GM12878 (cell line): ENCODE results near the gene IL22RA2. TPM values are rescaled to one million over a fixed set of nuclear protein-coding genes. Genes with fewer than 3 reads are reported as not detected.
A peak's percentile ranks its signal among the peaks of the same experiment; 100 is the strongest.

Source experiments
- ATAC-seq: fragments of 200-7000 bp; cut with Tn5 transposase; 3 replicates; pipeline ENCODE4 v1.9.1; 2020; ENCODE audit warnings: mild to moderate bottlenecking, moderate library complexity
- BruUV-seq: library from RNA; stranded (reverse); fragments of 400-500 nt; replicated peaks from 2 replicates; lab custom pipeline; 2021; lab: Mats Ljungman, UMichigan
- CTCF ChIA-PET: fragments of 300-600 bp; sonication (Branson Sonifier 250); formaldehyde crosslinking; extraction: SDS; loops from one replicate; lab custom pipeline; 2021; ENCODE audit warnings: inconsistent platforms; lab: Yijun Ruan, JAX
- POLR2A ChIA-PET: fragments of 350-600 bp; formaldehyde crosslinking; extraction: SDS; loops from one replicate; lab custom pipeline; 2021; ENCODE audit warnings: inconsistent platforms; lab: Charles Lee
- RAD21 ChIA-PET: fragments of 300-600 bp; sonication (Branson Sonifier 250); formaldehyde crosslinking; loops from one replicate; lab custom pipeline; 2023; ENCODE audit warnings: antibody characterized with exemption; ENCODE audit not compliant: unreplicated experiment; lab: Charles Lee
- SMC1A ChIA-PET: fragments of 300-600 bp; sonication (Branson Sonifier 250); formaldehyde crosslinking; loops from one replicate; lab custom pipeline; 2023; ENCODE audit not compliant: unreplicated experiment, uncharacterized antibody; lab: Charles Lee
- DNase-seq: peaks from one replicate; pipeline ENCODE4 v3.0.0-alpha.2; 2011; ENCODE audit warnings: low read depth, low spot score
- FAIRE-seq: peaks from 3 replicates; lab custom pipeline; 2011; peaks lifted over from hg19 to GRCh38; lab: Jason Lieb, UNC
- H2AFZ ChIP-seq: 2 replicates; pipeline ENCODE4 v1.6.0; 2011; ENCODE audit warnings: low read depth, low read length, control low read depth; ENCODE audit not compliant: control insufficient read depth
- H3K27ac ChIP-seq: 2 replicates; pipeline ENCODE4 v1.5.1; 2011; ENCODE audit warnings: control low read depth; ENCODE audit not compliant: control insufficient read depth, insufficient read depth
- H3K27me3 ChIP-seq, 2 experiments: replicated peaks in 1 of 2; 2 replicates each; pipeline versions ENCODE4 v1.6.0 to v1.6.1; 2011; ENCODE audit warnings: low read length in 1 of 2; ENCODE audit not compliant: control insufficient read depth in 2 of 2, insufficient read depth in 2 of 2
- H3K36me3 ChIP-seq, 2 experiments: 2 replicates each; pipeline ENCODE4 v1.5.1; 2011; ENCODE audit warnings: low read length in 1 of 2; ENCODE audit not compliant: control insufficient read depth in 2 of 2, insufficient read depth in 2 of 2
- H3K4me1 ChIP-seq: 2 replicates; pipeline ENCODE4 v1.6.1; 2011; ENCODE audit warnings: mild to moderate bottlenecking, low read length, moderate library complexity, mixed read lengths; ENCODE audit not compliant: control insufficient read depth, insufficient read depth
- H3K4me2 ChIP-seq: 2 replicates; pipeline ENCODE4 v1.6.0; 2011; ENCODE audit warnings: control low read depth; ENCODE audit not compliant: control insufficient read depth, insufficient read depth
- H3K4me3 ChIP-seq: fragments of 200-600 bp; sonication (generic); 2 replicates; pipeline ENCODE4 v1.5.1; 2016
- H3K79me2 ChIP-seq: 2 replicates; pipeline ENCODE4 v1.6.0; 2011; ENCODE audit warnings: low read length; ENCODE audit not compliant: control insufficient read depth, insufficient read depth
- H3K9ac ChIP-seq: 2 replicates; pipeline ENCODE4 v1.8.0; 2011; ENCODE audit warnings: low read length, control low read depth, mixed read lengths; ENCODE audit not compliant: control insufficient read depth, insufficient read depth
- H3K9me3 ChIP-seq: replicated peaks from 3 replicates; pipeline ENCODE4 v1.5.1; 2011; ENCODE audit warnings: mild to moderate bottlenecking, low read length; ENCODE audit not compliant: control insufficient read depth, insufficient read depth
- H4K20me1 ChIP-seq: 2 replicates; pipeline ENCODE4 v1.6.0; 2011; ENCODE audit not compliant: control insufficient read depth, insufficient read depth
- ASH2L ChIP-seq: fragments of 300-600, 200-600 bp; sonication (generic); IDR thresholded peaks from 2 replicates; pipeline ENCODE4 v1.6.1; 2017; ENCODE audit warnings: low read depth, mild to moderate bottlenecking, borderline replicate concordance
- CBFB ChIP-seq: IDR thresholded peaks from 2 replicates; pipeline ENCODE4 v1.6.1; 2016; ENCODE audit warnings: antibody characterized with exemption, low read depth
- DPF2 ChIP-seq: fragments of 450-650 bp; IDR thresholded peaks from 2 replicates; pipeline ENCODE4 v1.6.1; 2017; ENCODE audit warnings: mild to moderate bottlenecking
- IKZF1 ChIP-seq: fragments of 450-650 bp; conservative IDR thresholded peaks from 2 replicates; pipeline ENCODE4 v1.6.1; 2017; ENCODE audit warnings: antibody characterized with exemption, mild to moderate bottlenecking
- NFYA ChIP-seq: IDR thresholded peaks from 2 replicates; pipeline ENCODE4 v1.6.1; 2011; ENCODE audit warnings: low read depth, mild to moderate bottlenecking, low read length, improper control_type of control experiment, borderline replicate concordance
- RAD51 ChIP-seq: fragments of 450-650 bp; IDR thresholded peaks from 2 replicates; pipeline ENCODE4 v1.6.1; 2016; ENCODE audit warnings: moderate library complexity, mild to moderate bottlenecking, inconsistent platforms
- RFX5 ChIP-seq: IDR thresholded peaks from 2 replicates; pipeline ENCODE4 v1.6.1; 2011; ENCODE audit warnings: low read depth, low read length, improper control_type of control experiment
- SIN3A ChIP-seq: IDR thresholded peaks from 2 replicates; pipeline ENCODE4 v1.6.1; 2012; ENCODE audit warnings: low read depth, low read length, improper control_type of control experiment
- SMAD1 ChIP-seq: fragments of 450-650 bp; IDR thresholded peaks from 2 replicates; pipeline ENCODE4 v1.6.1; 2018; ENCODE audit warnings: mild to moderate bottlenecking, low read depth; ENCODE audit not compliant: partially characterized antibody
- SRF ChIP-seq, 2 experiments: IDR thresholded peaks; 2 replicates each; pipeline ENCODE4 v1.6.1; 2011; ENCODE audit warnings: low read depth in 2 of 2, low read length in 2 of 2, mild to moderate bottlenecking in 1 of 2, moderate library complexity in 1 of 2
- ZNF274 ChIP-seq: IDR thresholded peaks from one replicate; pipeline ENCODE4 v1.8.0; 2011; ENCODE audit not compliant: insufficient read length, insufficient read depth
- WGBS: methylation state at CpG from one replicate; pipeline ENCODE4 v1.1.6; 2016; ENCODE audit warnings: low lambda C conversion rate; ENCODE audit not compliant: insufficient replicate concordance, insufficient coverage; ENCODE audit errors: missing lambda C conversion rate; 5-methylcytosine and 5-hydroxymethylcytosine counted together
- in situ Hi-C: fragments of 300-500 bp; cut with MboI; formaldehyde crosslinking; loops from 9 replicates; pipeline ENCODE4 v1.14.3; 2018; ENCODE audit warnings: mixed read lengths
- intact Hi-C: fragments of 100-400 bp; cut with micrococcal nuclease; formaldehyde crosslinking; loops from one replicate; pipeline ENCODE4 v1.14.2; 2022; ENCODE audit not compliant: unreplicated experiment
- polyA plus RNA-seq, 11 experiments: library from polyadenylated mRNA; depleted of rRNA in 4 of 11; unstranded in 6 of 11; stranded (reverse) in 5 of 11; fragments of >200 nt; fragmentation: Nextera tagmentation in 4 of 11; fragmentation: Illumina TruSeq in 1 of 11; extraction: Ambion mirVana in 4 of 11; extraction: Trizol in 1 of 11; gene quantifications; 1 replicate in 1 of 11; 2 replicates in 10 of 11; pipeline versions ENCODE4 v1.2.1 to v1.2.3, GENCODE V29; 2011 to 2016; ENCODE audit warnings: inconsistent platforms in 2 of 11, missing spikeins in 2 of 11, low read depth in 1 of 11
- total RNA-seq, 4 experiments: library from RNA; depleted of rRNA in 3 of 4; stranded (reverse); fragments of >200 nt in 3 of 4; fragmentation: Illumina TruSeq in 1 of 4; extraction: Trizol in 1 of 4; gene quantifications; 2 replicates each; pipeline versions ENCODE4 v1.2.1 to v1.2.3, GENCODE V29; 2013 to 2021
- TF ChIP-seq, protein P1 (sequence below): fragments of 450-650 bp; IDR thresholded peaks from 2 replicates; pipeline ENCODE4 v1.6.1; 2017; ENCODE audit warnings: mild to moderate bottlenecking, low read depth, inconsistent platforms; ENCODE audit not compliant: poor library complexity, severe bottlenecking
- TF ChIP-seq, protein P2 (sequence below): fragments of 450-650 bp; IDR thresholded peaks from 2 replicates; pipeline ENCODE4 v1.6.1; 2017; ENCODE audit warnings: antibody characterized with exemption, mild to moderate bottlenecking, moderate library complexity
- TF ChIP-seq, protein P3 (sequence below): fragments of 450-650 bp; IDR thresholded peaks from 2 replicates; pipeline ENCODE4 v1.6.1; 2016; ENCODE audit warnings: mild to moderate bottlenecking
- TF ChIP-seq, protein P4 (sequence below): IDR thresholded peaks from 2 replicates; pipeline ENCODE4 v1.6.1; 2011; ENCODE audit warnings: borderline replicate concordance, low read depth, mild to moderate bottlenecking, moderate library complexity, mixed read lengths, low read length; ENCODE audit not compliant: insufficient read depth; ENCODE audit errors: extremely low read length

IL22RA2 gene
- total and polyA plus RNA-seq, 10 of the 15 experiments (the other 5 are each of a cell fraction or from before 2014, with no cell fraction given), result 0.05 to 0.22 (median 0.09) TPM; not detected in 3

DNA sequence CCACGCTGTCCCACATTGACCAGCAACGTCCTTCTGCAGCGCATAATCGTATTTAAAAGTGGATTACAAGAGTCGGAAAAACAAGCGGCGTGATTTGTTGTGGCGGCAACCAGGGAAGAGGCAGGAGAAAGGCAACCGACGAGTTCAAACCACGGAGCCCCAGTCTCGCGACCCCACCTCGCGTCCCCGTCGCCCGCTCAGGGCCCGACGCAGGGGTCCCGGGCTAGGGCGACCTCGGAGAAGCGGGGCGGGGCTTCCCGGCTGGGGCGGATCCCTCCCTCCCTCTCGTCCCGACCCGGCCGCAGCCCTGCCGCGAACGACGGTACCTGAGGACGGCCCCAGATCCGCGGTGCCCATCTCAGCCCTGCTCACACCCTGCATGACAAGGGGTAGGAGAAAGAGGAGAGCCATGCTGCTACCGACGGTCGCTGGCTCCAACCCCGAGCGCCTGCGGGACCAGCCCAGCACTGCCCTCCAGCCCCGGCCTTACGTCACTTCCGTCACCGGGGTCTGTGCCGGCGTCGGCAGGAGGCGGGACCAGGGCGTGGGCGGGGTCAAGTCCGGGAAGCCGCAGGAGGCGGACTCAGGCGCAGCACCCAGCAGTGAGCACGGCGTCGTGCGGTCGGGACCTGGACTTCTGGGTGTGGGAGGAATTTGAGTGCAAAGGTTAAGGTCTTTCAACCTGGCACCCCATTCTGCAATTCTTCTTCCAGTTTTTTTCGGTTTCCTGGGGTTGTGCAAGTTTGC, 45.6 kb upstream of the IL22RA2 start, which contains the start of gene IFNGR1:
TSS of gene IFNGR1 (minus strand) at position 469 of the 747 bp plus-strand sequence. CDS start at position 411, 58 bp downstream.
- ChIA-PET RAD21 (interaction anchor here (0.7 to 8.0 kb wide), 16 partner anchors 8 to 440 kb away, joined by 3 to 68 read pairs (median 13); partner anchors contain the start of gene IL22RA2), CTCF (interaction anchor here (1.0 to 2.4 kb wide), 4 partner anchors 13 to 124 kb away, joined by 3 to 18 read pairs (median 6); no protein-coding TSS in a partner anchor), POLR2A (interaction anchor here (1.4 to 6.2 kb wide), 7 partner anchors 9 to 113 kb away, joined by 4 to 37 read pairs (median 12); no protein-coding TSS in a partner anchor), SMC1A (interaction anchor here (1.2 to 7.9 kb wide), 13 partner anchors 10 to 123 kb away, joined by 3 to 89 read pairs (median 32); no protein-coding TSS in a partner anchor)
- intact Hi-C loops, result loop anchor here (1.0 to 2.0 kb wide), 6 partner anchors 44 to 124 kb away; no protein-coding TSS in a partner anchor
- DNase-seq (peak; percentile 81), ATAC-seq (peak; percentile 79), FAIRE-seq (no peak)
- peak within 1 kb of the TSS; percentile 86 for H3K9ac ChIP-seq
- H3K27me3 ChIP-seq, result no peaks in the 10 kb centered on the region
- no peaks in the 10 kb centered on the region for H4K20me1 ChIP-seq
- peaks cover 15% of the 10 kb centered on the region for H3K4me1 ChIP-seq
- peak within 1 kb of the TSS; percentile 91 for H3K4me3 ChIP-seq
- 1% methylated on average over 58 of the region's 64 CpGs for WGBS
- in situ Hi-C loops, result loop anchor here (5.0 kb wide), 1 partner anchor 117 kb away; no protein-coding TSS in a partner anchor
- peak within 1 kb of the TSS; percentile 94 for H3K27ac ChIP-seq
- H3K79me2 ChIP-seq, result peaks cover 59% of the 10 kb centered on the region
- peak within 1 kb of the TSS; percentile 90 for H3K4me2 ChIP-seq
- peaks cover 0 to 4% of the 10 kb centered on the region in 2 experiments; a peak in 1 of 4 replicates for H3K36me3 ChIP-seq
- BruUV-seq, result TSS peak; percentile 88
- H3K9me3 ChIP-seq, result no peaks in the 10 kb centered on the region; the same call in 2 of the 3 replicates
- H2AFZ ChIP-seq, result peak within 1 kb of the TSS; percentile 85
- TF ChIP-seq, protein P1, sequence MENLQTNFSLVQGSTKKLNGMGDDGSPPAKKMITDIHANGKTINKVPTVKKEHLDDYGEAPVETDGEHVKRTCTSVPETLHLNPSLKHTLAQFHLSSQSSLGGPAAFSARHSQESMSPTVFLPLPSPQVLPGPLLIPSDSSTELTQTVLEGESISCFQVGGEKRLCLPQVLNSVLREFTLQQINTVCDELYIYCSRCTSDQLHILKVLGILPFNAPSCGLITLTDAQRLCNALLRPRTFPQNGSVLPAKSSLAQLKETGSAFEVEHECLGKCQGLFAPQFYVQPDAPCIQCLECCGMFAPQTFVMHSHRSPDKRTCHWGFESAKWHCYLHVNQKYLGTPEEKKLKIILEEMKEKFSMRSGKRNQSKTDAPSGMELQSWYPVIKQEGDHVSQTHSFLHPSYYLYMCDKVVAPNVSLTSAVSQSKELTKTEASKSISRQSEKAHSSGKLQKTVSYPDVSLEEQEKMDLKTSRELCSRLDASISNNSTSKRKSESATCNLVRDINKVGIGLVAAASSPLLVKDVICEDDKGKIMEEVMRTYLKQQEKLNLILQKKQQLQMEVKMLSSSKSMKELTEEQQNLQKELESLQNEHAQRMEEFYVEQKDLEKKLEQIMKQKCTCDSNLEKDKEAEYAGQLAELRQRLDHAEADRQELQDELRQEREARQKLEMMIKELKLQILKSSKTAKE, result no peak
- TF ChIP-seq SIN3A (peak; percentile 57; the same call in 1 of the 2 replicates), ZNF274 (no peak), ASH2L (no peak; the same call in 1 of the 2 replicates), DPF2 (peak; percentile 73; the same call in 1 of the 2 replicates), RAD51 (no peak), SMAD1 (peak; percentile 80), SRF (IDR thresholded peaks at IDR 0.05; ENCODE audit: low read depth in 2 of 2, low read length in 2 of 2) (0 out of 4 replicates have a peak, but pooled peaks of 1 of the 2 experiments have one; percentile 13), IKZF1 (peak; percentile 84), NFYA (no peak), RFX5 (peak; percentile 41; the same call in 1 of the 2 replicates), CBFB (peak; percentile 51; the same call in 1 of the 2 replicates)
- TF ChIP-seq, protein P2, sequence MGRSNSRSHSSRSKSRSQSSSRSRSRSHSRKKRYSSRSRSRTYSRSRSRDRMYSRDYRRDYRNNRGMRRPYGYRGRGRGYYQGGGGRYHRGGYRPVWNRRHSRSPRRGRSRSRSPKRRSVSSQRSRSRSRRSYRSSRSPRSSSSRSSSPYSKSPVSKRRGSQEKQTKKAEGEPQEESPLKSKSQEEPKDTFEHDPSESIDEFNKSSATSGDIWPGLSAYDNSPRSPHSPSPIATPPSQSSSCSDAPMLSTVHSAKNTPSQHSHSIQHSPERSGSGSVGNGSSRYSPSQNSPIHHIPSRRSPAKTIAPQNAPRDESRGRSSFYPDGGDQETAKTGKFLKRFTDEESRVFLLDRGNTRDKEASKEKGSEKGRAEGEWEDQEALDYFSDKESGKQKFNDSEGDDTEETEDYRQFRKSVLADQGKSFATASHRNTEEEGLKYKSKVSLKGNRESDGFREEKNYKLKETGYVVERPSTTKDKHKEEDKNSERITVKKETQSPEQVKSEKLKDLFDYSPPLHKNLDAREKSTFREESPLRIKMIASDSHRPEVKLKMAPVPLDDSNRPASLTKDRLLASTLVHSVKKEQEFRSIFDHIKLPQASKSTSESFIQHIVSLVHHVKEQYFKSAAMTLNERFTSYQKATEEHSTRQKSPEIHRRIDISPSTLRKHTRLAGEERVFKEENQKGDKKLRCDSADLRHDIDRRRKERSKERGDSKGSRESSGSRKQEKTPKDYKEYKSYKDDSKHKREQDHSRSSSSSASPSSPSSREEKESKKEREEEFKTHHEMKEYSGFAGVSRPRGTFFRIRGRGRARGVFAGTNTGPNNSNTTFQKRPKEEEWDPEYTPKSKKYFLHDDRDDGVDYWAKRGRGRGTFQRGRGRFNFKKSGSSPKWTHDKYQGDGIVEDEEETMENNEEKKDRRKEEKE, result no peak
- TF ChIP-seq, protein P3, sequence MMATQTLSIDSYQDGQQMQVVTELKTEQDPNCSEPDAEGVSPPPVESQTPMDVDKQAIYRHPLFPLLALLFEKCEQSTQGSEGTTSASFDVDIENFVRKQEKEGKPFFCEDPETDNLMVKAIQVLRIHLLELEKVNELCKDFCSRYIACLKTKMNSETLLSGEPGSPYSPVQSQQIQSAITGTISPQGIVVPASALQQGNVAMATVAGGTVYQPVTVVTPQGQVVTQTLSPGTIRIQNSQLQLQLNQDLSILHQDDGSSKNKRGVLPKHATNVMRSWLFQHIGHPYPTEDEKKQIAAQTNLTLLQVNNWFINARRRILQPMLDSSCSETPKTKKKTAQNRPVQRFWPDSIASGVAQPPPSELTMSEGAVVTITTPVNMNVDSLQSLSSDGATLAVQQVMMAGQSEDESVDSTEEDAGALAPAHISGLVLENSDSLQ, result peak; percentile 69
- TF ChIP-seq, protein P4, sequence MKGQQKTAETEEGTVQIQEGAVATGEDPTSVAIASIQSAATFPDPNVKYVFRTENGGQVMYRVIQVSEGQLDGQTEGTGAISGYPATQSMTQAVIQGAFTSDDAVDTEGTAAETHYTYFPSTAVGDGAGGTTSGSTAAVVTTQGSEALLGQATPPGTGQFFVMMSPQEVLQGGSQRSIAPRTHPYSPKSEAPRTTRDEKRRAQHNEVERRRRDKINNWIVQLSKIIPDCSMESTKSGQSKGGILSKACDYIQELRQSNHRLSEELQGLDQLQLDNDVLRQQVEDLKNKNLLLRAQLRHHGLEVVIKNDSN, result no peak
